COLO829 (cell line): Measurements from ENCODE around the gene MEI1.

ENCODE experiments used
- DNase-seq: peaks from one replicate; pipeline ENCODE4 v3.0.0; 2012; ENCODE audit warnings: low spot score

Gene MEI1

DNA sequence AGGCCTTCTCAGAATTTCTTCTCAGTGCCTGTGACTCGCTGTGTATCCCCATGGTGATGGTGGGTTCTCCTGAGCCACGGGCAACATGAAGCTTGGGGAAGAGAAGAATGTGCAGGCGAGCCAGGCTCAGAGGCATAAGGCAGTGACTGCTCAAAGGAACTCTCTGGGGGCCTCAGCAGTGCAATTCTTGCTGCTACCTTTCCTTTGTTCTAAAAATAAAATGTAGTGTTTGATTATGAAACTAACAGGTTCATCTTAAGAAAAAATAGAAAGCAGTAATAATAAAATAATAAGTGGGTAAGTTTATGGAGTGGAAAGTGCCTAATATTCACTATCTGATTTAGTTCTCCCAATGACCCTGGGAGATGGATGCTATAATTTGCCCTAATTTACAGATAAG is 46.7 kb downstream of the MEI1 start:
- DNase-seq: no peak

DNA sequence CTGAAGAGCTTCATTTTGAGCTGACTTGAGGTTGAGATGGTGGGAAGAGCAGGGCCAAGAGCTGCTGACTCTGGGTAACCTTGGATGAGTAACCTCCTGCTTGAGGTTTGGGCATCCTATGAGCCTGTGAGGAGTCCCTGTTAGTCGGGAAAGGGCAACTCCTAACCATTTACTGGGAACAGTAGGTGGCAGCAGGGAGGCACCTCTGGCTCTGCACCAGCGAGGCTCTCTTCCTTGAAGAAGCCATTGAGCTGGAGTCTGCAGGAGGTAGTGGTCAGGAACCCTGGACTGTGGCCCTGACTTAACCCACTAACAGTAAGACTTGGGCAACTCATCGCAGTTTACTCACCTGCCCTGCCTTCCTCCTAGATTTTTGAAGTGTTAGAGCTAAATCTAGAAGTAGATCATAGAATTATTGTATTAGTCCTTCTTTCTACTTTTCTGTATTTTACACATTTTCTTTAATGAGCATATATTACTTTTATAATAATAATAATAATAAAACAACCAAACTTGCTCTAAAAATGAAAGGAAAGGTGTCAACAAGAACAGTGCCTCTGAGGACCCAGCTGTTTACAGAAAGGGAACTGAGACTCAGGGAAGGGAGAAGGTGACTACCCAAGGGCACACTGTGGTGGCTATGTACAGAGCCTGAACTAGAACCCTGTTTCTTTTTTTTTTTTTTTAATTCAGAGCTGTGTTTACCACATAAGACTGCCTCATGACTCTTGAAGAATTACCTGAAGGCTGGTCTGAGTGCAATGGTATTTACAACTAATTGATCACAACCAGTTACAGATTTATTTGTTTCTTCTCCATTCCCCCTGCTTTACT is 47.5 kb downstream of the MEI1 start:
- DNase-seq: peak; percentile 86

- DNase-seq: no peak
These were observed 53.0 kb downstream of the MEI1 start for GRCh38 chr22:41752011-41752970.

GRCh38 chr22:41753984-41754383 is 54.7 kb downstream of the MEI1 start:
- no peak for DNase-seq

GRCh38 chr22:41757502-41757901 is 58.2 kb downstream of the MEI1 start:
- no peak for DNase-seq

DNA sequence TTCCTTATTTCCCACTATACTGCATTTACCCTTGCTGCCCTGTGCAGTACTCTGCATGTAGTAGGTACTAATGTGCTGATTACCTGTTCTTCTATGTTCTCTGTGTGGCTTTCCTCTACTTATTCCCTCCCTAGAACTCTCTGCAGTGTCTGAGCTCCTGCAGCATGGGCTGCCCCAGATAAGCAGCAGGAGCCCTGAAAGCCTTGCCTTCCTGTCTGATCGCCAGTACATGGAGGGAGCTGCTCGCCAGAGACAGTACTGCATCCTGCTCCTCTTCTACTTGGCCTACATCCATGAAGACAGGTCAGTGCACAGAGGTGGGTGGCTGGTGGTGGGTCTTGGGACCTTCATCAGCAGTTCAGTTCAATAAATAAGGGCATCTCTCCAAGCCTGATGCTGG is 58.9 kb downstream of the MEI1 start:
- DNase-seq: no peak

DNA sequence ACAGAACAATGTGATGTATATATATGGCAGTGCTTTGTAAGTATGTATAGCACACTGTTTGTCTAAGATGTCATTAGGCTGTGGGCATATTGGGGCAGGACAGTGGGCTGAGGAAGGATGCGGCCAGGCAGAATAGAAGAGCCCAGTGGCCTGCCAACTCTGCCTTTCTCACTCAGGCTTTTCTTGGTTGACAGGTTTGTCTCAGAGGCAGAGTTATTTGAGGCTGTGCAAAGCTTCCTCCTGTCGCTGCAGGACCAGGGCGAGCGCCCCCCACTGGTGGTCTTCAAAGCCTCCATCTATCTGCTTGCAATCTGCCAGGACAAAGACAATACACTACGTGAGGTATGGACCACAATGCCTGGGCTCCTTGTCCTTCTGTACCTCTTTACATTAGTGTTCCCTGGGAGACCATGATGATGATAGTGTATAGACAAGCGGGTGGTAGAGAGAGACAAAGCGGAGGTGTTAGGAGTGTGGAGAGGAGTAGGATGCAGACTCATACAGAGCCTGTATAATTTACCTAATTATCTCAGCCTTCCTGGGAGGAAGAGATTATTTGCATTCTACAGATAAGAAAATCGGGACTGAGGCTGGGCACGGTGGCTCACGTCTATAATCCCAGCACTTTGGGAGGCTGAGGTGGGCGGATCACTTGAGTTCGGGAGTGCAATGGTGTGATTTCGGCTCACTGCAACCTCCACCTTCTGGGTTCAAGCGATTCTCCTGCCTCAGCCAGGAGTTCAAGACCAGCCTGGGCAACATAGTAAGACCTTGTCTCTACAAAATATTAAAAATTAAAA is 63.9 kb downstream of the MEI1 start:
- DNase-seq: no peak

- no peak for DNase-seq
These were observed 67.2 kb downstream of the MEI1 start for GRCh38 chr22:41766476-41766875.

DNA sequence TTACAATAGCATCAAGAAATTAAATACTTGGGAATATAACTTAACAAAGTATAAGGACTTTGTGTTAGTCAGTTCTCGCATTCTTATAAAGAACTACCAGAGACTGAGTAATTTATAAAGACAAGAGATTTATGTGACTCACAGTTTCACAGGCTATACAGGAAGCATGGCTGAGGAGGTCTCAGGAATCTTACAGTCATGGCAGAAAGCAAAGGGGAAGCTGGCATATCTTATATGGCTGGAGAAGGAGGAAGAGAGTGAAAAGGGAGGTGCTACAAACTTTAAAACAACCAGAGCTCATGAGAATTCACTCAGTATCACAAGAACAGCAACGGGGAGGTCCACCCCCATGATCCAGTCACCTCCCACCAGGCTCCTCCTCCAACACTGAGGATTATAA is 69.1 kb downstream of the MEI1 start:
- no peak for DNase-seq

DNA sequence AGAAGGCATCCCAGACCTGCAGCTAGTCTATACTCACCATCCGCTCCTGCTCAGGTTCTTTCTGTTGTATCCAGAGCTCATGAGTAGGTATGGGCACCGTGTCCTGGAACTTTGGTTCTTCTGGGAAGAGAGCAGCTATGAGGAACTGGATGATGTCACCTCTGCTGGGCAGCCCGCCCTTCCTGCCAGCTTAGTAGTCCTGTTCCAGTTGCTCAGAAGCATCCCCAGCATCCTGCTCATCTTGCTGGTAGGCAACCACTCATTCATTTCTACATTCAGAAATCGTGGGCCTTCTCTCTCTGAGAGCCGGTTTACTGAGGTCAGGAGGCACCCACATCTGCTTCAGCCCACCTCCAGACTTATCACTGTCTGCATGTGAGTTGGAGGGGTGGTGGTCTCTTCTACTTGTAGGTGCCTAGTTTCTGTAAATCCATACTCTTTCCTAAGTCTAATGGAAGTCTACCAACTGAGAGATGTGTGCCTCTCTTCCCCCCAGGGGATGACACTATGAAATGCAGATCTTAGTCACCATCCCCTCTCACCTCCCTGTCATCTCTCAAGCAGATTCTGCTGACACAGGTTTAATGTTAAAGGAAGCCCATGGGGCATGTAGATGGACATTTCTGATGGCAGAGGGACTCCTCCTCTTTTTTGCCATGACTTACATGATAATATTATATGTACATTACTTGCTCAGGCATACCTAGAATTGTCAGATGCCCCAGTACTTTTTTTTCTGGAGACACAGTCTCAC is 71.6 kb downstream of the MEI1 start:
- no peak for DNase-seq

- no peak for DNase-seq
These were observed 72.9 kb downstream of the MEI1 start for GRCh38 chr22:41772198-41772597.

DNA sequence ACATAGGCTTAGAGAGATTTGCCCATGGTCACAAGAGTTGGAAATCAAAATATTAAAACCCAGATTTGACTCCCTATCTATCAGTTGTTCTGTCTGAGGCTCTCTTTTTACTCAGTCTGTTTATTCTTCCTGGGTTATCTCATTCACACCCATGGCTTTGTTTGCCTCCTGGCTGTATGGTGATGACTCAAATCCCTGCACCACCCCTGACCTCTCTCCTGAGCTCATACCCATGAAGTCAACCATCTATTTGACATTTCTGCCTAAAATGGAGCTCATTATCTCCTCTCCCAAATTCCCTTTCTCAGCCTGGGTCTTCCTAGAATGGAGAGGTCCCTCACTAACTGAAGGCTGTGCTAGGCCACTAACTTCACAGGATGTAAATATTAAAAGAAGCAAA is 73.3 kb downstream of the MEI1 start:
- DNase-seq: peak; percentile 41

- no peak for DNase-seq
These were observed 76.0 kb downstream of the MEI1 start for GRCh38 chr22:41775338-41775737.

DNA sequence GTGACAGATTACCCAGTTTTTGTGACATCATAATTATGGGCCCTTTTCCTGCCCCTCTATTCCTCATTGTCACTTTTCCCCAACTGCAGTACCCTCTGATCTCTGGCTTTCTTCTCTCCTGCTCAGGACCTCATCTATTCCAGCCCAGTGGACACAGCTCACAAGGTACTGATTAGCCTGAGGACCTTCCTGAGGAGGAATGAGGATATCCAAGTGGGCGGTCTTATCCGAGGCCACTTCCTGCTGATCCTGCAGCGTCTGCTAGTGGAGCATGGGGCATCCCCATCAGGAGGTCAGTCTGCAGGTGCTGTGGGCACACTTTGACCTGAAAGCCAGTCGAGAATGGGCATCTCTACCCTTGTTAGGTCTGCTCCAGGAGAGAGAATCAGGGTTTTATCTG is 76.7 kb downstream of the MEI1 start:
- no peak for DNase-seq

DNA sequence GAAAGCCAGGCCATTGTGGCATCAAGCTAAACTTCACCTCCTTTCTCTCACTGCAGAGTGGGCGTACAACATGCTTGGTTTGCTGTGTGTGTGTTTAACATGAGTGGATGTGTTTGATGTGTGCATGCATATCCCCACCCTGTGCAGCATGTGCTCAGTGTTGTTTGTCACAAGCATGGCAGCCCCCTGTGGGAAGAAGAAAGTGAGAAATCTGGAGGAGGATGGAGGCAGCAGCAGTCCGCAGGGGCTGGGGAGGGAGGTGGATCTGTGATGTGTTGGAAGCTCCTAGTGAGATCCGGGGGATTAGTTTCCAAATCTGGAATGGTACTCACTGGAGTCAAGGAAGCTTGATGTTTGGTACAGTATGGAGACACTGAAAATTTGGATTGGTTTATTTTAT is 77.1 kb downstream of the MEI1 start:
- DNase-seq: no peak

DNA sequence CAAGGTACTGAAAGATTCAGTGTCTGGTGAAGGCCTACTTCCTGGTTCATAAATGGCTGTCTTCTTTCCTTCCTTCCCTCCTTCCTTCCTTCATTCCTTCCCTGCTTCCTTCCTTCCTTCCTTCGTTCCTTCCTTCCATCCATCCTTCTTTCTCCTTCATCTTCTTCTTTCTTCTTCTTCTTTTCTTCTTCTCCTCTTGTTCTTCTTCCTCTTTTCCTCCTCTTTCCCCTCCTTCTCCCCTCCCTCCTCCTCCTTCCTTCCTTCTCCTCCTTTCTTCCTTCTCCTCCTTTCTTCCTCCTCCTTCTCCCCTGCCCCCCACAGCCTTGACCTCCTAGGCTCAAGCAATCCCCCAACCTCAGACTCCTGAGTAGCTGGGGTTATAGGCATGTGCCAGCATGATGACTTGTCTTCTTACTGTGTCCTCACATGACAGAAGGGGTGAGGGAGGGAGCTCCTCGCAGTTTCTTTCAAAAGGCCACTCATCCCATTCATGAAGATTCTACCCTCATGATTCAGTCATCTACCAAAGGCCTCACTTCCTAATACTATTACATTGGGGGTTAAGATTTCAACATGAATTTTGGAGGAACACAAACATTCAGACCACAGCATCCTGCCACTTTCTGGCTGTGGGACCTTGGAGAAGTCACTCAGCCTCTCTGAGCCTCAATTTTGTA is 78.6 kb downstream of the MEI1 start:
- DNase-seq: no peak

GRCh38 chr22:41779929-41780505 is 80.7 kb downstream of the MEI1 start:
- DNase-seq: no peak

DNA sequence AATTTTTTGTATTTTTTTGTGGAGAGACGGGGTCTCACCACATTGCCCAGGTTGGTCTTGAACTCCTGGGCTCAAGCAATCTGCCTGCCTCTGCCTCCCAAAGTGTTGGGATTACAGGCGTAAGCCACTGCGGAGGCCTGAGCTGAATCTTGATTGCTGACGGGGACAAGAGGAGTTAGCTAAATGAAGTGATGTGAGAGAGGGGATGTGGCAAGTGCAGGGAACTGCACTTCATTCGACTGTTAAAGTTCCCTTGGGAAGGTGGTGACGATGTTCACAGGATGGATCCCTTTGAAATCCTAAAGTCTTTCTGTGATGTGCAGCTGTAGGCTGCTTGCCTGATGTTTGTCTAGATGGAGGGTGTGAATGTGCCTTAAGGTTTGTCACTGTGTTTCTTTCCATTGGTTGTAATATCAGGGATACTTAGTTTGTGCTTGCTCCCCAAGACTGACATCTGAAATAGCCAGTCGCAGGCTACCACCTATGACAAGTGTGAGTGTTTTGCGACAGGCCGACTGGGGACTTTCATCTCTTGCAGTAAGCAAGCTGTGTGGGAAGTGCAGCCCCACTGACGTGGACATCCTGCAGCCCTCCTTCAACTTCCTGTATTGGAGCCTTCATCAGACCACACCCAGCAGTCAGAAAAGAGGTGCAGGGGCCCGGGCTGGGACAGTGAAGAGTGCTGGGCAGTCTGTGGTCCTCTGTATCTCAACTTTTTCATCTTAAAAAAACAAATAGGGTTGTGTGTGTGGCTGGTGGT is 81.6 kb downstream of the MEI1 start:
- DNase-seq: no peak

DNA sequence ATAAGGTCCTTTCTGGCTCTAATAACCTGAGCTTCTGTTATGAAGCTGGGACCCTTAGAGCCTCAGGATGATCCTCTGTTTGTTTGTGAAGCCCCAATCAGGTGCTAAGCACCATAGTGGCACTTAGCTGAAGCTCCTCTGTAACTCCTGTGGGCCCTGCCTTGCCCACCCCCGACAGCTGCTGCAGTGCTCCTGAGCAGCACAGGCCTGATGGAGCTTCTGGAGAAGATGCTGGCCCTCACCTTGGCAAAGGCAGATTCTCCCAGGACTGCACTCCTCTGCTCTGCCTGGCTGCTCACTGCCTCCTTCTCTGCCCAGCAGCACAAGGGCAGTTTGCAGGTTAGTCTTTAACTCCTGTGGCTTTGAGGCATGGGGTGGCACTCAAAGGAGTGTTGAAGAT is 82.2 kb downstream of the MEI1 start:
- DNase-seq: no peak

GRCh38 chr22:41782316-41782715 is 83.0 kb downstream of the MEI1 start:
- no peak for DNase-seq
